UCSD-AML1 (cell line): ENCODE data around the gene OSTC.
"Not testable (repeated sequence)": the region's sequence is repeated elsewhere in the genome, so short reads cannot be mapped to it uniquely, and the experiment has no call there.

ENCODE experiments used
- DNase-seq: peaks from one replicate; lab custom pipeline; 2025; ENCODE audit not compliant: unreplicated experiment; lab: John Stamatoyannopoulos, UW

Gene OSTC

DNA sequence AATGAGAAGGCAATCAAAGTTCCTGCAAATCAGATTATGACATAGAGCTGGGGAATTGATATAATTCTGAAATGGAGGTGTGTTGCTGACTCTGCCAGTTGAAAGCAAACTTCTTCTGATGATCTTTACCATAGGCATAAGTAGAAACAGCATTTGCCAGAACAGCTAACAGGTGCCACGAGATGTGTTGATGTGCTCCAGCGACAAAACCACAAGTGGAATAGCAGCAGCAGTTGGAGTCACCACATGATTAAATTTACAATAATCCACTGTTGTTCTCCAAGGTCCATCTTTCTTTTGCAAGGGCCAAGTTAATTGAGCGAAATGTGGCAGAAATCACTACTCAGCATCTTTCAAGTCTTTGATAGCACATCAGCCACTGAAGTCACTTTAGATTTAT, 3.7 kb upstream of the OSTC start:
- DNase-seq: no peak

- no peak for DNase-seq
Observed at GRCh38 chr4:108649863-108650211, 562 bp upstream of the OSTC start.

- no peak for DNase-seq
Observed at GRCh38 chr4:108651014-108651791, 804 bp downstream of the OSTC start.

DNA sequence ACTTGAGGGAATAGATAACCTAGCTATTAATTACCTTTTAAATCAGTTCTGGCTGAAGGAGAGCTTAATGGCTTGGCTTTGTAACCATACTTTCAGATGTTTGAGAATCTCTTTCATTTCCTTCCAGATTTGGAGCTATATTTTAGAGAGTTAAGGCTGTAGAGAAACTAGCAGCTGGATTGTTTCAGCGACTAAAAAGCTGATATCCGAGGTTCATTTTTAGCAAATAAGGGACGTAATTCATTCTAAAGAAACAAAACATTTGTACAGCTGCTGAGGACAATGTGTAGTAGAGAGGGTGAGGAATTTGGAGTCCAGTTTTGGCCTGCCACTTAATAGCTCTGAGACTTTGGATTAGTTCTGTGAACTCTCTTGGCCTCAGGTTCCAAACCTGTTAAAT, 12.2 kb downstream of the OSTC start:
- no peak for DNase-seq

DNA sequence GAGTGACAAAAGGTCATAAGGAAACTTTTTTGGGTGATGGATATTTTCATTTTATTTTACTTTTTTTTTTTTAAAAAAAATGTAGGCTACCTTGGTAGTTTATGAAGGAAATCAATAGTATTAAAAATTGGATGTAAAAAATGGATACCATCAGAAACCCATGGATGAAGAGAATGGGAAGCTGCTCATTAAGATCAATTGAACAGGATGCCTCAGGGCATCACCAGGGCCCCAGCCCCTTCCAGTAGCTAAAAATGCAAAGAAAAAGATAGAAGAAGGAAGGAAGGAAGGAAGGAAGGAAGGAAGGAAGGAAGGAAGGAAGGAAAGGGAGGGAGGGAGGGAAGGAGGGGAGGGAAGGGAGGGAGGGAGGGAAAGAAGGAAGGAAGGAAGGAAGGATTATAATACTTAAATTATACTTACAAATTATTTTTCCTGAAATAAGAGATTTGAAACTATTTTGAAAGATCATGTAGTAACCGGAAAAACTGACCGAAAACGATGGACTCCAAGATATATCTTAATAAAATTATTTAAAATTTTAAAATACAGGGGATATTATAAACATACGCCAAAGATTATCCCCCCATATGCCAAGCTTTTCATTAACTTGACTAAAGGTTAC, 24.1 kb downstream of the OSTC start:
- DNase-seq: no peak

DNA sequence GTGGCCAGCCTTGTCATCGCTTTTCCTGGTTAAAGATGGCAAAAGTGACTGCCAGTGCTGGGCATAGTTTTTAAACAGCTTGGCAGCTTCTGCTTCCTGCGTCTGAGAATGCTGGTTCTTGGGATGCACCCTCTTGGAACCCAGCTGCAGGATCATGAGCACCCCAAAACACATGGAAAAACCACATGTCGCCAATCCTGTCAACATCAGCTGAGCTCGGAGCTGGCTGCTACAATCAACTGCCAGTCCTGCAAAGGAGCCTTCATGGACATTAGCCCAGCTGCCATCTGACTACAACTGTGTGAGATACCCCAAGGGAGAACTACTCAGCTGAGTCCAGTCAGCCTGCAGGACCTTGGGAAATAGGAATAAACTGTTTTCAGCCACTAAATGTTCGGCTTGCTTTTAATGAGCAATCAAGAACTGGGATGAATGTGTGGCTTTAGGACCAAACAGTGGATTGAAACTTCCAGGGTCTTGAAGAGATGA, 31.0 kb downstream of the OSTC start:
- DNase-seq: no peak

DNA sequence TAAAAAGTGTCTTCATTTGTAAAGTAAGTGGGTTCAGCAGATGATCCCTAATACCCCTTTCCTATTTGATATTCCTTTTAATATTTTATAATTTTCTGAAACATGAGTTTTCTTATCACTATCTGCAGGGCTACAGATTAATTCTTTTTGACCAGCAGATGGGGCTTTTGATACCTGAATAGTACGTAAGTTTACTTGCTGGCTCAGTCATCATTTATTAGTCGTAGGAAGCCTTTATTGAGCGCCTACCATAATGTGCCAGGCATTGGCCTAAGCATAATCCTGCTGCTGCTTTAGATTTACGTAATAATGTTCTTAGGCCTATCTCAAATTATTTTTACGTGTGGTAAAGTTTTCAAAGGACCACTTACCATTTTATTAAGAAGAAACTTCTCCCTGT, 33.1 kb downstream of the OSTC start:
- DNase-seq: no peak

GRCh38 chr4:108685036-108685686, 34.8 kb downstream of the OSTC start:
- DNase-seq: no peak

- no peak for DNase-seq
Observed at GRCh38 chr4:108690738-108691137, 40.3 kb downstream of the OSTC start.

DNA sequence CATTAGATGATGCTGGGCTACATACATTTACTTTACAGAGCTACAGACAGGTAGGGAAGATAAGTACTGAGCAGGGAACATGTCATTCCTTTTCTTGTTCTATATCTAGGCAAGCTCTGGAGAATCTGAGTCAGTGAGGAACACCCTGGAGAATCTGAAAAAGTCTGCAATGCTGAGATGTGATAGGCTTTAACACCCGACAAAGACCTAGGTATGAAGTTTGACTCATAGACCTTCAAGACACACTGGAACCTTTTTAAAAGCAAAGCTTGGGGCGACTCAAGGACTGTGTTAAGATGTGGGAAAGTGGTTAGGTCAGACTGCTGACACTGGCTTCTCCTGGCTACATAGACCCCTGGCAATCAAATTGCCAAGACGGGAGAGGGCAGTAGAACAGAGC, 42.8 kb downstream of the OSTC start:
- no peak for DNase-seq

GRCh38 chr4:108693819-108694218, 43.4 kb downstream of the OSTC start:
- DNase-seq: no peak

DNA sequence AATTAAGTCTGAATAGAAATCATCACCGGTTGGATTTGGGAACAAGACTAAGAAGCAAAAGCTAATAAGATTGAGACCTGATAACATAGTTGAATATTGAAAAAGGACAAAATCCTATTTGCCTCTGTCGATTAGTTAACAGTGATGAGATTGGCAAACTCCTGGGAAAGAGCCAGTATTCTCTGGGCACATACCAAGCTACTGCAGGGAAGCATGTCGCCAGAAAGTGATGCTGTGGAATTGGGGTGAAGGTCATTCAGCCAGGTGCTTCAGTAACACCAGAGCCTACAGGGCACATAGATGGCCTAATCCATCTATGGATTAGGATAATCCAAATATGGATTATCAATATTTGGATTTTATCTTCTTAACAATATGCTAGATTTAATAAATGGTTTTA, 44.0 kb downstream of the OSTC start:
- DNase-seq: no peak

GRCh38 chr4:108695062-108695461, 44.7 kb downstream of the OSTC start:
- no peak for DNase-seq

DNA sequence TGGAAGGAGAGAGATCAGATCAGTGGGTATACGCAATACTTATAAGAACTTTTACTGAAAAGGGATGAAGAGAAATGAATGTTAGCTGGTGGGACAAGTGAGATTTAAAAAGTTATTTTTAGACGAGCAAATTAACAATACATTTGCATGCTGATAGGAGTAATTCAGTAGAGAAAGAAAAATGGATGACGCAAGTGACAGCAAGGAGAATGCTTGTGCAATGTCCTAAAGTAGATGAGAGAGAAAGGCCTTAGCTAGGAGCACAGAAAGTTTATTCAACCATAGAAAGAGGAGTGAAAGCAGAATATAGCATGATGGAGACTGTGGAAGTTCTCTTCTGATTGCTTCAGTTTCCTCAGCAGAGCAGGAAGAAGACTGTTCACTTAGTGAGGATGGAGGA, 45.8 kb downstream of the OSTC start:
- DNase-seq: no peak

DNA sequence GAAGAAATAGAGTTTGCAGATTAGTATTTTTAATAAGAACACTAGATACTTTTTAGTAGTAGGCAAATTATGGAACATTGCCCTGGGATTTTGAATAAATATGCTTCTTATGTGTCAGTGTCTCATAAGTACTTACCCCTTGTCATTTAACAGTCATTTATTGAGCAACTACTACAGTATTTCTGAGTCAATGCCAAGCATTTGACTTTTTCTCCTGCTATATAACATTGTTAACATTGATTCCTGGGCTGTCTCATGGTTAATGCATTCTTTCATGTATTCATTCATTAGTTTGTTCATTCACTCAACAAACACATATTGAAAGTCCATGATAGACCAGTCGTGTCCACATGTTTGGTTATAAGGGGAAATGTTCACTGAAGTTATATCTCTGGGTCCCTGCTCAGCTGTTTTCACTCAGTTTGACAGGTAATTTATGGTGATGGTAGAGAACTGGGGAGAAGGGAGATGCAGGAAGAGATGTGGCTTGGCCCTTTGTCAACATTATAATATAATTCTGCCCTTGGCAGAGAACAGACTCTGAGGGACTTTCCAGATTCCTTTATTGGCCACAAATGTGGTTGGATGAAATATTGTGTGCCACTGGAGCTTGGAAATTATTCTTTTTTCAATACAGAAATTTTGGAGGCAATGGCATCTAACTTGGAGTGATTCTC, 49.8 kb downstream of the OSTC start:
- no peak for DNase-seq

DNA sequence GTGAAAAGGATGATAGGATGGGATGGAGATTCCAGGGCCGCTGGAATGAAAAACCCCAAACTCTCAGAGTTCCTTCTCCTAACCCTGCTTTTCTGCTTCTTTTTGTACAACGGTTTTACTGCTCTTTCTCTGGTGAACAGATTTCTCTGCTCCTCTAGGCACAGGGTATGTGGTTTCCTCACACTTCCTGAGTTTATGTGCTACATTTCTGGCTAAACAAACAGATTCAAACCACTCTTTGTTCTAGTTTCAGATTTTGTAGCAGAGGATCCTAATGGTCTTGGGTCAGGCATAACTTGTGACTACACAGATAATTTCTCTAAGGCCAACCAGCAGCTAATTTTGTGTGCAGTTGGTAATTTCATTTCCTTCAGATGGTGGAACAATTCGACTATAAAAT, 52.6 kb downstream of the OSTC start:
- no peak for DNase-seq

GRCh38 chr4:108703370-108703769, 53.0 kb downstream of the OSTC start:
- no peak for DNase-seq

- no peak for DNase-seq
Observed at GRCh38 chr4:108703966-108704365, 53.6 kb downstream of the OSTC start.

- no peak for DNase-seq
Observed at GRCh38 chr4:108706289-108706688, 55.9 kb downstream of the OSTC start.

DNA sequence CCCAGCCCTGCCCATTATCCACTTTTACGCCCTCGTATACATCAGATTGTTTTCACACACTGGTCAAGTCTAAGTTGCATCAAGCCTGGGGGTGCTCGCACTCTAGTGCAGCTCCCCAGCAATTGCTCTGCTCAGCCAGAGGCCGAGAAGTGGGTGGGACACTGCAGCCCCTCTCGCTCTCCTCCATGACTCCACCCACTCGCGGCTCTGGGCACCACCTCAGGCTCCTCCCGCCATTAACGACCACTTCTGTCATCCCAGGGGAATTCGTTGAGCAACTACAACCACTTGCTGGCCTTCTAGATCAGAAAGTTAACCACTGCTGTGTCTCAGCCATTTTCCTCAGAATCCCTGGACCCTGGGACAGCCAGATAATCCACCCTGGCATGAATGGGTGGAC, 58.8 kb downstream of the OSTC start:
- DNase-seq: no peak

- DNase-seq: no peak
Observed at GRCh38 chr4:108709722-108710121, 59.3 kb downstream of the OSTC start.

DNA sequence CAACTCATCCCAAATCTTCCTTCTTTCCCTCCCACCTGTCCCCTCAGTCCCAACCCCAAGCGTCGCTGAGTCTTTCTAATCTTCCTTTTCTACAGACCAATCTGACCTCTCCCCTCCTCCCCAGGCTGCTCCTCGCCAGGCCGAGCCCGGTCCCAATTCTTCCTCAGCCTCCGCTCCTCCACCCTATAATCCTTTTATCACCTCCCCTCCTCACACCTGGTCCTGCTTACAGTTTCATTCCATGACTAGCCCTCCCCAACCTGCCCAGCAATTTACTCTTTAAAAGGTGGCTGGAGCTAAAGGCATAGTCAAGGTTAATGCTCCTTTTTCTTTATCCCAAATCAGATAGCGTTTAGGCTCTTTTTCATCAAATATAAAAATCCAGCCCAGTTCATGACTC, 60.2 kb downstream of the OSTC start:
- DNase-seq: not testable (repeated sequence)
